HG02588 (cell line): Measurements from ENCODE around the gene C2CD2.
"Not testable (repeated sequence)": the region's sequence is repeated elsewhere in the genome, so short reads cannot be mapped to it uniquely, and the experiment has no call there.

Experiments
- ATAC-seq: cut with Tn5 transposase; IDR thresholded peaks from one replicate; pipeline ENCODE4 v1.9.1; 2021; ENCODE audit warnings: mild to moderate bottlenecking, moderate library complexity; ENCODE audit not compliant: unreplicated experiment

C2CD2 gene

GRCh38 chr21:41953831-41954653 is at the start of gene C2CD2:
C2CD2 (minus strand) TSS chr21:41954018; CDS start chr21:41953648, 370 bp downstream.
- ATAC-seq: peak; percentile 55

DNA sequence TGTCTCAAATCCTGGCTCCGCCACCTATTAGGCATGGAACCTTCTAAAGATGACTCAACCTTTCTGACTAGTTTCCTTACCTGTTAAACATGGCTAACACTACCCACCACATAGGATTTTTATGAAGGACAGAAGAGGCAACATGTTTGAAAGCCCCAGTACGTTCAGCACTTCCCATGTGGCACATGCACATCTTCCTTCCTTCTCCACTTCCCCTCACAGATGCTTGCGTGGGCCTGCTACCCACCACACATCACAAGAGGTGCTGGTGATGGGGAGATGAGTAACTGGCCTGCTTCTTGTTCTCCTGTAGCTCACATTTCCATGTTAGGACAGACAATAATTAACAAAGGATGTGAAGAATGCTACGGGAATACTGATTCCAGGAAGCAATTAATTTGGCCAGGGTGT is 49.2 kb upstream of the C2CD2 start:
- no peak for ATAC-seq

DNA sequence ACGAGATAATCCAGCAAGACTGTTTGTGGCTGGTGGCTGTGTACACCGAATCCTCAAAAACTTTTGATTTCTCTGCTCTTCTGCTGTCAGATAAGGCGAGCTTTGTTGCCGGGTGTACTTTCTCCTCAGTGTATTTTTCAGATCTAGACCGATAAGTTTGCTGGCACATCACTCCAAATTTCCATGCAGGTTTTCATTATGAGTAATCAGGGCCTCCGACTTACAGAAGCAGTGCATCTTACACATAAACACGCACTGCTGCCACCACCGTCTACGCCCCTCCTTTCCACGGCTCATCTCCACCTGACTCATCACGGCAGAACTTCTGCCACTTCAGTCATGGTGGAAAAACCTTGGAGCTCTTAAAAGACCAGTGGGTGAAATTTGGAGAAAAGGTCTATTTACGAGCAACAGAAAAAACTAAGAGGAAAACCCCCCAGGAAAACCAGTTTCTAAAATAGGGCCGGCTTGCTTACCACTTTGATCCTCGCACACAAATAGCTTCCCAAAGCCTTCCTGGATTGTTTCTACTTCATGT is 48.7 kb upstream of the C2CD2 start:
- peak; percentile 80 for ATAC-seq

DNA sequence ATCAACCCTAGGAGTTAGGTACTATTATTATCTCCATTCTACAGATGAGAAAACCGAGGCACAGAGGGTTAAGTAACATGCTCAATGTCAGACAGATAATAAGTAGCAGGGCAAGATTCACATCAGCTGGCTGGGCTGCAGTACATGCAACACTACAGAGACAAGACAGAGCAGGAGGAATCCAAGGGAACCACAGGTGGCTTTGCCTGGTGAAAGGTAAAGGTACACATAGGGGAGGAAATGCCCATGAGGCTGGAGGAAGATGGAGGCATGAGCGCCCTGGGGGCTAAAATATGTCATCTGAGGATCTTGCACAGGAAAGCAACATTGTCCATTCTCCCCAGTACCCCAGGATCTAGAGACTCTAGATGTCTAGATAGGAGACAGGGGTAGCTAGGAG is 48.0 kb upstream of the C2CD2 start:
- no peak for ATAC-seq

DNA sequence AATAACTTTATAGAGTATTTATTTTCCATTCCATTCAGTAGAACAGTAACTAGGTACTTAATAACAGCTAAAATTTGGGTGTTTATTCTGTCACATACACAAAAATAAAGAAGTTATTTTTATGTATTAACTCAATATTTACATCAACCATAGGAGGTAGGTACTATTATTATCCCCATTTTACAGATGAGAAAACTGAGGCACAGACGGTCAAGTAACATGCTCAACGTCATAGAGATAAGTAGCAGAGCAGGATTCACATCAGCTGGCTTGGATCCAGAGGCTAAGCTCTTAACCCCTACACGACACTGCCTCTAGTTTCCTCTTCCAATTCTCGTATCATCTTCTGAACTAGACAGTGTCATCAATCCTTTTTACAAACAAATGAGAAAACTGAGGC is 47.1 kb upstream of the C2CD2 start:
- no peak for ATAC-seq

DNA sequence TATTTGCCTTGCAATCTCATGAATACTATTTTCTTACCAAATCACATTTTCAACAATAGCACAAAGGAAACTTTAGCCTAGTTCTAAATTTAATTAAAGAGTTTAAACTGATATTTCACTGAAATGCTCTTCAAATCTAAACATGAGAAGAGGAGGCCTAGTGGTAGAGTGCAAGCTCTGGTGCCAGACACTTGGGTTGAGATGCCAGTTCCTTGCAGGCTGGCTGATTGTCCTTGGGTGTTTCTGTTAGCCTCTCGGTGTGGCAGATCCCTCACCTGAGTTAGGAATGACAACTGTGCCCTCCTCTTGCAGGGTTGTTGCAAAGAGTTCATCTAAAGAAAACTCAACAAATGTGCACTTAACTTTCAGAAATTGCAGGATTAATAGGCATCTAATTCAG is 43.8 kb upstream of the C2CD2 start:
- no peak for ATAC-seq

- no peak for ATAC-seq
These were observed 41.8 kb upstream of the C2CD2 start for GRCh38 chr21:41995577-41995976.

- ATAC-seq: not testable (repeated sequence)
These were observed 40.8 kb upstream of the C2CD2 start for GRCh38 chr21:41994613-41995012.

GRCh38 chr21:41993744-41994143 is 39.9 kb upstream of the C2CD2 start:
- ATAC-seq: no peak

GRCh38 chr21:41992576-41992975 is 38.8 kb upstream of the C2CD2 start:
- no peak for ATAC-seq

- no peak for ATAC-seq
These were observed 37.8 kb upstream of the C2CD2 start for GRCh38 chr21:41991659-41992058.

- no peak for ATAC-seq
These were observed 35.9 kb upstream of the C2CD2 start for GRCh38 chr21:41989698-41990097.

DNA sequence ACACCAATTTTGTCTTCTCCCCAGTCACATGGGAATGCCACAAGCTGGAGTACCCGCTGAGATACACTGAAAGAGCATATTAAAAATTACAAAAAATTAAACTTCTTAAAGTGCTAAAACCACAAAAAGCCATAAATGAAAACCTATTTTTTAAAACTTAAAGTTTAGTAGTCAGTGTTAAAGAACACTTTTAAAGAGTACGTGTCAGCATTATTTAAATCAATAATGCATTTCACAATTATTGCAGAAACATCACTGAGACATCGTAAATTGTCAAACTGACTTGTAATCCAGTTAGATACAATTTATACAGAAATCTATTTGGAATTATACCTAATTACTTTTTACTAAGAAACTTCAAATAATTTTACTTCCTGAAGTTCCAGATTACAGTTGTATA is 33.5 kb upstream of the C2CD2 start:
- no peak for ATAC-seq

DNA sequence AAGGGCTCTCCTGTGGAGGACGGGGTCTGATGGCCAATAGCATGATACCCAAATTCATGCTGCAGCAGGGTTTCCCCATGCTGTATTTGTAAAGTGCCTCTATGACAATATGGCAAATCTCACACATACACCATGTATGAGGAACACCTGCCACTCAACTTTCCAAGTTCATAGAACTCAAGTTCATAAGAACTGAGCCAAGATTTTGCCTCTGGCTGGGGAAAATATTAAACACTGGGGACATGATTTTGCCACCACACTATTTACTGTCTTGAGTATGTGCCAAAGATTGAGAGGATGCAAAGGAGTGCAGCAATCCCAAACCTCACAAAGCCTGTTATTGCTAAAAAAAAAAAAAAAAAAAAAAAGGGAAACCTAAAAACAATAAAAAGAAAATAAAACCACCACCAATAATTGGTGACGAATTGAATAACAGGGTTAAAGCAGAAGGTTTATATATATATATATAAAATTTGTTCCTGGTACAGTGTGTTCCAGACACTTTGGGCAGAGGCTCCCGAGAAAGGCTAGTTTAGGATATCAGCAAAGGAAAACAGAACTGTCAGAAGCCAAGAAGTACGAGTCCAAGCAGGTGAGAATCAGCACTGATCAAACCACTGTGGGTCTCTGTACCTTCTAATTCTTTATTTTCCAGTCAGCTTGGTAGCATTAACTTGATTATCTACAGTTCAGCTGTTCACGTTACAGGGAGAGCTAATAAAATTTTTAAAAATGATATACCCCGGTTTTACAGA is 32.0 kb upstream of the C2CD2 start:
- ATAC-seq: no peak

- ATAC-seq: no peak
These were observed 29.4 kb upstream of the C2CD2 start for GRCh38 chr21:41983229-41983628.

DNA sequence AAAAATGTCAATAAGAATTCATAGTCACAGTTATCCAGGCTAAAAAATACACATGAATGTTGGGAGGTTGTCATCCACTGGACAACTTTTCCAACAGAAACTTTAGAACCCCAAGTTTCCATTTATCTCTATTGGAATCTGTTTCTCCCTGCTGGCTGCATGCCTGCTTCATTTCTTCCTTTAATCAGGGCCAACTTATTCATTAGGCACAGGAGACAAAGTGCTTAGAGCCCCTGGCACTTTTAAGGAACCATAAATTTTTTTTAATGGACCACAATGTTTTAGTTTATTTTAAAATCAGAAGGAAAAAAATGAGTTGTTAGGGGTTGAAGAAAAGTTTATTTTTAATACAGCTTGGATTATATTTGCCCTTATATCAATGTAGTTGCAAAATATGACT is 26.7 kb upstream of the C2CD2 start:
- no peak for ATAC-seq

DNA sequence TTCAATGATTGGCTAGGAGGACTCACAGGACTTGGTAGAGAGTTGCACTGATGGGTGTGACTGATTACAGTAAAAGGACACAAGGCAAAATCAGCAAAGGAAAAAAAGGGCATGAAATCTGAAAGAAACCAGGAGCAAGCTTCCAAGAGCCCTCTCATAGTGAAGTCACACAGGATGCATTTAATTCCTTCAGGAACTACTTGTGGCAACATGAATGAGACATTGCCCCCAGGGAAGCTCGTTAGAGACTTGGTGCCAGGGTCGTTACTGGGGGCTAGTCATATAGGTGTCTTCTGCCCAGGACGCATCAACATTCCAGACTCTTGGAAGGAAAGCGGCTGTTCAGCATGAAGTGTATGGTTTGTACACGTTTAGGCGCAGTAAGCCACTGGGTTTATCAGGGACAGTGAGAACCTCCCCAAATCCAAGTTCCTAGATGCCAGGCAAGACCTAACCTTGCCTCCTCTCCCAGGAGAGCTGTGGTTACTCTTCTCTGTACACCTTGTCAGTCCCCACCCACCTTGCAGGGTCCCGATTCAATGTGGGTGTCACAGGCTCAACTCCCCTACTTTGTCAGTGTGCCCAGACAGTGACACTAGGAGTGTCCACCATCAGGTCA is 26.0 kb upstream of the C2CD2 start:
- ATAC-seq: no peak

- no peak for ATAC-seq
These were observed 25.5 kb upstream of the C2CD2 start for GRCh38 chr21:41979335-41979734.

GRCh38 chr21:41977034-41977950 is 23.5 kb upstream of the C2CD2 start:
- no peak for ATAC-seq

- ATAC-seq: no peak
These were observed 22.8 kb upstream of the C2CD2 start for GRCh38 chr21:41976611-41977010.
